IPS-15b (cell line): ENCODE data around the gene NGEF.

ENCODE experiments used
- H3K27me3 ChIP-seq: one replicate; pipeline ENCODE4 v1.6.1; 2013; ENCODE audit warnings: low read length; ENCODE audit not compliant: control insufficient read depth, insufficient read depth
- H3K36me3 ChIP-seq: one replicate; pipeline ENCODE4 v1.6.1; 2013; ENCODE audit warnings: low read length; ENCODE audit not compliant: control insufficient read depth, insufficient read depth
- H3K4me1 ChIP-seq: one replicate; pipeline ENCODE4 v1.6.1; 2013; ENCODE audit warnings: mild to moderate bottlenecking, low read length; ENCODE audit not compliant: control insufficient read depth, insufficient read depth
- H3K4me3 ChIP-seq: one replicate; pipeline ENCODE4 v1.5.1; 2013; ENCODE audit warnings: low read depth, low read length
- H3K9ac ChIP-seq: one replicate; pipeline ENCODE4 v1.6.1; 2013; ENCODE audit warnings: low read depth, mild to moderate bottlenecking, low read length
- H3K9me3 ChIP-seq: one replicate; pipeline ENCODE4 v1.6.1; 2013; ENCODE audit warnings: mild to moderate bottlenecking, low read length; ENCODE audit not compliant: control insufficient read depth, insufficient read depth

Gene NGEF

GRCh38 chr2:233012301-233012971 lies 620 bp downstream of the NGEF start:
- Histone ChIP-seq H3K4me1 (no peaks in the 10 kb centered on the region), H3K4me3 (no peak overlapping the region), H3K9ac (no peak overlapping the region), H3K27me3 (no peaks in the 10 kb centered on the region), H3K9me3 (no peaks in the 10 kb centered on the region), H3K36me3 (no peaks in the 10 kb centered on the region)

DNA sequence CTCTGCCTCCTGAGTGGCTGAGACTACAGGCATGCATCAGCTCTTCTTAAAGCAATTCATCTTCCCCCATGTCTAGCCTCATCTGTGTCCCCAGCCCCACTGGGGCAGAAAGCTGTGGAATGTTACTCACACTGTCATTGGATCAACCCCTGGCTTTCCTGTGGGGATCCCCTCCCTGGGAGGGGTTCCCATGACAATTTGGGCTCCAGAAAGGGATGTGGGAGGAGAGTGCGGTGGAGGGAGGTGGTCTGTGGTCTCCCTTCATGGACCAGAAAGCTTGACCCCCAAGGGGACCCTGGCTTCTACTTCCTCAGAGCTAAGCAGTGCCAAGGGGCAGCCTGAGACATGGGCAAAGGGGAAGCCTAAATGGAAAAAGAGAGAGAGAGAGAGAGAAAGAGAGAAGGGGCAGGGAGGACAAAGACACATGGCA lies 1.3 kb downstream of the NGEF start:
- Histone ChIP-seq H3K9ac (no peak overlapping the region), H3K27me3 (no peaks in the 10 kb centered on the region), H3K9me3 (no peaks in the 10 kb centered on the region), H3K4me3 (no peak overlapping the region), H3K4me1 (no peaks in the 10 kb centered on the region), H3K36me3 (no peaks in the 10 kb centered on the region)

DNA sequence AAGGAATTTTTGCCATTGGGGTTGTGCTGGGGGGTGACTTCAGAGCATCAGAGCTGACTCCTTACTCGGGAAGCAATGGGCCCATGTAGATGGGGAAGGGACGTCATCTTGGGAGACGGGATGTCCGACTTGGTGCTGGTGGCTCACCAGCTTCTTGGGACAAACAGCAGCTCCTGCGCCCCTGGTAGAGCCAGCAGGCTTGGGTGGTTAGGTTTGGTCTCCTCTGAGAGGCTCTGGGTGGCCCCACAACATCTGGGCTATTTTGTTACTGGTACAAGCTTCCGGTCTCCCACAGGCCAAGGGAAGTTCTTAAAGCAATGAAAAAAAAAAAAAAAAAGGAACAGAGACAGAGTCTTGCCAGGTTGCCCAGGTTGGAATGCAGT lies 1.8 kb downstream of the NGEF start:
- Histone ChIP-seq H3K4me3 (no peak overlapping the region), H3K9ac (no peak overlapping the region), H3K9me3 (no peaks in the 10 kb centered on the region), H3K36me3 (no peaks in the 10 kb centered on the region), H3K27me3 (no peaks in the 10 kb centered on the region), H3K4me1 (no peaks in the 10 kb centered on the region)

DNA sequence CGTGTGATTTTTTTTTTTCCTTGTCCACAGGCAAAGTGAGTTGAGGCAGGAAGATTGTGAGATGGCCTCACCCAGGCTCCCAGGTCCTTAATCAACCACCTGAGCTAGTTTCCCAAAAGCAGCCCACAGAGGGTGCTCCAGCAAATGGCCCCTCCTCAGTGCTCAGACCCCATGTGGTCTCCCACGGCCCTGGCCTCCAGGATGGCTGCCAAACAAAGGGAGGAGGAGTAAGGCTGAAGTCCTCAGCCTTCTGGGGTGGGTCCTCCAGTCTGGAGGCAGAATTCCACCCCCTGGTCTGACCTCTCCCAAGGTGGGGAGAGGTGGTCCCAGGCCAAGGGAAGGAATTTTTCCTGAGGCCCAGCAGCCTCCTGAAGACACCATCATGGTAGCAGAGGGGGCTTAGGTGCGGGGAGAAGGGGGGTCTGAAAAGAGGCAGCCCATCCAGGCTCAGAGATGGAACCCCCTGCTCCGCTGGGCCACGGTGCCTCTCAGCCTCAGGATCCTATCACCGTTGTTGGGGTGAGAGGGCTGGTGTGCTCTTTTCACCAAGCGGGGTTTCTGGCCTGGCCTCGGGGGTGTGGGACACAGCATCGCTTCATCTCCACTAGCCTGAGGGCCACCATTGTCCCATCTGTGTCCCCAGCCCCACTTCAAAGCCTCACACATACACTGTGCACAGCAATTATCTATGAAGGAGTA lies 2.3 kb downstream of the NGEF start:
- Histone ChIP-seq H3K4me1 (no peaks in the 10 kb centered on the region), H3K36me3 (no peaks in the 10 kb centered on the region), H3K27me3 (no peaks in the 10 kb centered on the region), H3K9ac (no peak overlapping the region), H3K9me3 (no peaks in the 10 kb centered on the region), H3K4me3 (no peak overlapping the region)

DNA sequence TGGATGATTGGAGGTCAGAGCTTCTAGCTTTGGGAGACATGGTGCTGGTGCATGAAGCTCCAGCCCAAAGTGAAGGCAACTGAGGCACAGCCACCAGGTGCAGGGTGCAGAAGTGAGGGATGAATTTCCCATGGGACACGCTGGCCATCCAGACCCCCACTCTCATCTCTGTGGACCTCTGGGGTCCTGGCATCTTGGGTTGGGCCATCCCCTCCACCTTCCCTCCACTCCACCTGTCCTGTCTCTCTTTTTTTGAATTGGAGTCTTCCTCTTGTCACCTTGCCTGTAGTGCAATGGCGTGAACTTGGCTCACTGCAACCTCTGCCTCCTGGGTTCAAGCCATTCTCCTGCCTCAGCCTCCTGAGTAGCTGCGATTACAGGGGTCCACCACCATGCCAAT lies 3.4 kb downstream of the NGEF start:
- no peak overlapping the region for H3K4me3 ChIP-seq
- H3K27me3 ChIP-seq = no peaks in the 10 kb centered on the region
- H3K4me1 ChIP-seq = no peaks in the 10 kb centered on the region
- no peak overlapping the region for H3K9ac ChIP-seq
- no peaks in the 10 kb centered on the region for H3K36me3 ChIP-seq
- H3K9me3 ChIP-seq = no peaks in the 10 kb centered on the region

DNA sequence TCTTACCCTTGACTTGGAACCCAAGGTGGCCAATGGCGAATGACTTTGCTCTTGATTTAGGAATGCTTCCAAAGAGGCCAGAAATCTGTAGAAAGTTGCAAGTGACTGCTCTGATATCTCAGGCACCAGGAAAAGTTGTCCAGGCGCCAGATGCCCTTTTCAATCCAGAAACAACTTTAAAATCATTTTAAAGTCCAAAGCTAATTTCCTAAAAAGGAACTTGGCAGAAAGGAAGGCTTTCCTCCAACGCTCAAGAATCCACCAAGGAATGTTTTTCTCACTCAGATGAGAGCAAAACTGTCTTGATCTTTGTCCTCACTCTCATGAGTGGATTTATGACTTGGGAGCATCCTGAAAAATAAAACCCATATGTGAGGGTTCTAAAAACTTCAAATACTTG lies 5.3 kb downstream of the NGEF start:
- no peak overlapping the region for H3K9ac ChIP-seq
- no peaks in the 10 kb centered on the region for H3K36me3 ChIP-seq
- no peaks in the 10 kb centered on the region for H3K27me3 ChIP-seq
- no peaks in the 10 kb centered on the region for H3K9me3 ChIP-seq
- H3K4me1 ChIP-seq = no peaks in the 10 kb centered on the region
- H3K4me3 ChIP-seq = no peak overlapping the region

- Histone ChIP-seq H3K9me3 (no peaks in the 10 kb centered on the region), H3K4me3 (no peak overlapping the region), H3K4me1 (no peaks in the 10 kb centered on the region), H3K27me3 (no peaks in the 10 kb centered on the region), H3K36me3 (no peaks in the 10 kb centered on the region), H3K9ac (no peak overlapping the region)
Observed at GRCh38 chr2:233007270-233007669, 5.8 kb downstream of the NGEF start.

- H3K36me3 ChIP-seq = no peaks in the 10 kb centered on the region
- no peaks in the 10 kb centered on the region for H3K4me1 ChIP-seq
- no peak overlapping the region for H3K4me3 ChIP-seq
- H3K9ac ChIP-seq = no peak overlapping the region
- H3K27me3 ChIP-seq = no peaks in the 10 kb centered on the region
- no peaks in the 10 kb centered on the region for H3K9me3 ChIP-seq
Observed at GRCh38 chr2:233006648-233007047, 6.4 kb downstream of the NGEF start.

- H3K27me3 ChIP-seq = no peaks in the 10 kb centered on the region
- H3K4me1 ChIP-seq = no peaks in the 10 kb centered on the region
- H3K9ac ChIP-seq = no peak overlapping the region
- no peaks in the 10 kb centered on the region for H3K9me3 ChIP-seq
- no peak overlapping the region for H3K4me3 ChIP-seq
- H3K36me3 ChIP-seq = no peaks in the 10 kb centered on the region
Observed at GRCh38 chr2:233005096-233005495, 8.0 kb downstream of the NGEF start.

- H3K9ac ChIP-seq = no peak overlapping the region
- H3K4me3 ChIP-seq = no peak overlapping the region
- H3K36me3 ChIP-seq = no peaks in the 10 kb centered on the region
- no peaks in the 10 kb centered on the region for H3K9me3 ChIP-seq
- no peaks in the 10 kb centered on the region for H3K4me1 ChIP-seq
- no peaks in the 10 kb centered on the region for H3K27me3 ChIP-seq
Observed at GRCh38 chr2:233003658-233004555, 9.1 kb downstream of the NGEF start.

- Histone ChIP-seq H3K36me3 (no peaks in the 10 kb centered on the region), H3K4me3 (no peak overlapping the region), H3K9me3 (no peaks in the 10 kb centered on the region), H3K4me1 (no peaks in the 10 kb centered on the region), H3K9ac (no peak overlapping the region), H3K27me3 (no peaks in the 10 kb centered on the region)
Observed at GRCh38 chr2:233002829-233003657, 10.0 kb downstream of the NGEF start.
